ENCODE measurements around the gene TLCD1. TPM values are rescaled to one million over a fixed set of nuclear protein-coding genes. Genes with fewer than 3 reads are reported as not detected.
"Not testable (repeated sequence)": the region's sequence is repeated elsewhere in the genome, so short reads cannot be mapped to it uniquely, and the experiment has no call there.

The TLCD1 gene
- total RNA-seq, 2 donors from 2014 or later: 4.4 to 10.2 TPM

DNA sequence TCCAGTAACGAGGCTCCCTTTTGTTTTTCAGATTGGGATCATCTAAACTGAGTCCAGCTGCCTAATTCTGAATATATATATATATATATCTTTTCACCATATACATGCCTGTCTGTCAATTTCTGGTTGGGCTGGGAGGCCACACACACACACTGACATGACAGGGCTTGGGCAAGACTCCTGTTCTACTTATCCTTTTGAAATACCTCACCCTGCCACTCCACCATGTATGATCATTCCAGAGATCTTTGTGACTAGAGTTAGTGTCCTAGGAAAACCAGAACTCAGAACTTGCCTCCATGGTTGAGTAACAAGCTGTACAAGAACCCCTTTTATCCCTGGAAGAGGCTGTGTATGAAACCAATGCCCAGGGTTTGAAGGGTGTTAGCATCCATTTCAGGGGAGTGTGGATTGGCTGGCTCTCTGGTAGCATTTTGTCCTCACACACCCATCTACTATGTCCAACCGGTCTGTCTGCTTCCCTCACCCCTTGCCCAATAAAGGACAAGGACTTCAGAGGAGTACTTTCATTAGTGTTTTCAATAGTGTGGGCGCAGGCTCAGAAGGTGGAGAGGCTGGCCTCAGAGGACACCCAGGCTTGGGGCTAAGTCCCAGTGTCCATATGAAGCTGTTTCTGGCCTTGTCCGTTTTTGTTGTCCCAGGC, 2.1 kb downstream of the TLCD1 start:
- DNase-seq (ENCODE audit: low spot score in 2 of 2); H3K9me3 Mint-ChIP-seq; ATAC-seq: not testable (repeated sequence)
- Mint-ChIP-seq H3K27ac (peak overlapping the region; percentile 93 to 100), H3K36me3 (peaks cover 52 to 63% of the 10 kb centered on the region in 2 donors)

DNA sequence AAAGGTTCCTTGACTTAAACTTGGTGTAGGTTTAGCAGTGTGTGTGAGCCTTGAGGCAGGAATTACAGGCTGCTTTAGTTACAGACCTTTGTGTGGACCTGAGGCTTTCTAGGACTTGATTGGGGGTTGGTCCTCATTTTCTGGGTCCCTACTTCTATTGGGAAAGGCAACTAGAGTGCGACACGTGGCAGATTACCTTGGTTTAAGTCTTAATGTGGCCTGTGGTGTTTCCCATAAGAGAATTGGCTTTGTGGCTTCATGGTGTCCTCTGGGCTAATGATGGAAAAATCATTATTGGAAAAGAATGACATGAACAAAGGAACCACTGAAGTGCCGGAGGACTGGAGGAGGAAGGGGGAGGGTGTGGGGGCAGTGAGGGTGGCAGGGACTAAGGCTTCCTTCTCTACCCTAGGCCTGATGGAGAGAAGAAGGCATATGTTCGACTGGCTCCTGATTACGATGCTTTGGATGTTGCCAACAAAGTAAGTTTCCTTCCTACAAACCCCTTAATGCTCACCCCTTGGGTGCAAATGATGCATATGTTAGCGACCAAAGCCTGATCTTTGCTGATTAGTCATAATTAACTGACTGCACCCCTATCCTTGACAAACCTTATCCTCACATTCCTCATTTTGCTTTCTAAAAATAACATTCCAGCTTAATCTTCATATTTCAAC, 2.7 kb downstream of the TLCD1 start:
- Mint-ChIP-seq H3K27ac (peak overlapping the region in 1 of 2 donors; percentile 93), H3K9me3 (no peaks in the 10 kb centered on the region), H3K36me3 (peaks cover 52 to 63% of the 10 kb centered on the region in 2 donors)
- no peak for DNase-seq (ENCODE audit: low spot score in 2 of 2)
- ATAC-seq: no peak

DNA sequence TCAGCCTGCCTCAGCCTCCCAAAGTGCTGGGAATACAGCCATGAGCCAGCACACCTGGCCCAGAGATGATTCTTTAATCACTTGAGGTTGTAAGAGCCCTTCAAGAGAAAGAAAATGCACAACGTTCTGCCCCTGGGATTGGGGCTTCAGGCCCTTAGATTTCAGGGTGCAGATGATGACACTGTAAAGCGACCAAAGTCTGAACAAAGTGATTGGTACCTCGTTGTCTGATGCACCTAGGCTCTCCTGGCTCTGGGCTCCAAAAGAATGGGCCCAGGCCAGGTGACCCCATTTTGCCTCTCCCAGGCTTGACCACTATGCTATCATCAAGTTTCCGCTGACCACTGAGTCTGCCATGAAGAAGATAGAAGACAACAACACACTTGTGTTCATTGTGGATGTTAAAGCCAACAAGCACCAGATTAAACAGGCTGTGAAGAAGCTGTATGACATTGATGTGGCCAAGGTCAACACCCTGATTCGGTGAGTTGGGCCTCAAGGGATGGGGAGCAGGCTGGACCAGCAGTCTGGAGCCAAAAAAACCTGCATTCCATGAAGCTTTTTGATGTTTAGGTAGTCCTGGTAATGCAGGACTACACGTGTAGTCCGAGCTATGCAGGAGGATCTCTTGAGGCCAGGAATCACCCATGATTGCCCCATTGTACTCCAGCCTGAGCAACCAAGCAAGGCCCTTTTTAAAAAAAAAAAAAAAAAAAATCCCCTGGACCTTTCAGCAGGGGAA, 3.4 kb downstream of the TLCD1 start:
- DNase-seq (ENCODE audit: low spot score in 2 of 2) (no peak), ATAC-seq (no peak)
- Mint-ChIP-seq H3K27ac (peak overlapping the region; percentile 68 to 100), H3K36me3 (peaks cover 52 to 63% of the 10 kb centered on the region in 2 donors), H3K9me3 (no peaks in the 10 kb centered on the region)

DNA sequence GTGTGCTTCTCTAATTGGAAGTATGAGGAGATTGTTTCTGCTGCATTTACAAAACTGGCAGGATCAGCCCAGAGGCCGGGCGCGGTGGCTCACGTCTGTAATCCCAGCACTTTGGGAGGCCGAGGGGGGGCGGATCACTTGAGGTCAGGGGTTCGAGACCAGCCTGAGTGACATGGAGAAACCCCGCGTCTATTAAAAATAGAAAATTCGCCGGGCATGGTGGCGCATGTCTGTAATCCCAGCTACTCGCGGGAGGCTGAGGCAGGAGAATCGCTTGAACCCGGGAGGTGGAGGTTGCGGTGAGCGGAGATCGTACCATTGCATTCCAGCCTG, 5.1 kb downstream of the TLCD1 start:
- H3K9me3 Mint-ChIP-seq; ATAC-seq; DNase-seq (ENCODE audit: low spot score in 2 of 2): not testable (repeated sequence)
- Mint-ChIP-seq H3K27ac (peak overlapping the region; percentile 97 to 100), H3K36me3 (peaks cover 52 to 63% of the 10 kb centered on the region in 2 donors)

DNA sequence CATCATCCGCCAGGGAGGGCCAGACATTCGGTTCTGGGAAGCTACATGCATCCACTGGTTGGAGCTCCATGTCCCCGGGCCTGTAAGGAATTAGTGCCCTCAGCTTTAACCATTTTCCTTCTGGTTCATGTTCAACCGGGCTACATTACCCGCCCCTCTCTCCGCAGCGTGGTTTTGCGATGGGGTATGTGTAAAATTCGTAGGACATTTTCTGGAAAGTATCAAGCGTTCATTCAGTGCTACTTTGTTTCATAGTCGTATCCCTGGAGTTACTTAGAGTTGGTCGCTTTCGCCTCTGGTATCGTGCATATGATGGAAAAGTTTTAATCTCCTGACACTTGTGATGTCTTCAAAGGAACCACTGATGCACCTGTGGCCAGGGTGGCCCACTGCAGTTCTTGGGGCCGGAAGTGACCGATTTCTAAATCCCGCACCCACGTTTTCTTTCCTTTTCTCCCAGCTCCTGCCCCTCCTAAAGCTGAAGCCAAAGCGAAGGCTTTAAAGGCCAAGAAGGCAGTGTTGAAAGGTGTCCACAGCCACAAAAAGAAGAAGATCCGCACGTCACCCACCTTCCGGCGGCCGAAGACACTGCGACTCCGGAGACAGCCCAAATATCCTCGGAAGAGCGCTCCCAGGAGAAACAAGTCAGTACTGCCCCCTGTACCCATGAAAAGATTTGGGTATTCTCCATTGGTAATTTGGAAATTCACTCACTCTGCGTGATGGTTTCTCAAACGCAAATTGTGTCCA, 5.6 kb downstream of the TLCD1 start:
- Mint-ChIP-seq H3K36me3 (peaks cover 51 to 59% of the 10 kb centered on the region in 2 donors), H3K9me3 (no peaks in the 10 kb centered on the region), H3K27ac (peak overlapping the region; percentile 97 to 100)
- ATAC-seq (peak in 1 of 2 donors; percentile 28), DNase-seq (ENCODE audit: low spot score in 2 of 2) (peak in 1 of 2 donors; percentile 35)

DNA sequence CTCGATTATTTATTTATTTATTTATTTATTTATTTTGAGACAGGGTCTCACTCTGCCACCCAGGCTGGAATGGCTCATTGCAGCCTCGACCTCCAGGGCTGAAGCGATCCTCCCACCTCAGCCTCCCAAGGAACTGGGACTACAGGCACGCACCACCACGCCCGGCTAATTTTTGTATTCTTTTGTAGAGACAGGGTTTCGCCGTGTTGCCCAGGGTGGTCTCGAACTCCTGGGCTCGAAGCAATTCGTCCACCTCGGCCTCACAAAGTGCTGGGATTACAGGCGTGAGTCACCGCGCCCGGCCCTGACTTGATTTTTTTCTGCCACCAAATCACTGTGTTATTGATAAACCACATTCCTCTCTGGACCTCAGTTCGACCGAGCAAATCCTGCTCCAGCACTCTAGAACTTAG, 7.0 kb downstream of the TLCD1 start:
- no peak for DNase-seq (ENCODE audit: low spot score in 2 of 2)
- ATAC-seq: peak; percentile 0
- peaks cover 37 to 45% of the 10 kb centered on the region in 2 donors for H3K36me3 Mint-ChIP-seq
- no peaks in the 10 kb centered on the region for H3K9me3 Mint-ChIP-seq
- H3K27ac Mint-ChIP-seq: peak overlapping the region; percentile 97 to 100

- Mint-ChIP-seq H3K9me3 (no peaks in the 10 kb centered on the region), H3K36me3 (peaks cover 37 to 40% of the 10 kb centered on the region in 2 donors), H3K27ac (peak overlapping the region; percentile 87 to 97)
- no peak for ATAC-seq
- no peak for DNase-seq (ENCODE audit: low spot score in 2 of 2)
Measured at GRCh38 chr17:28718333-28719020, 7.6 kb downstream of the TLCD1 start.

DNA sequence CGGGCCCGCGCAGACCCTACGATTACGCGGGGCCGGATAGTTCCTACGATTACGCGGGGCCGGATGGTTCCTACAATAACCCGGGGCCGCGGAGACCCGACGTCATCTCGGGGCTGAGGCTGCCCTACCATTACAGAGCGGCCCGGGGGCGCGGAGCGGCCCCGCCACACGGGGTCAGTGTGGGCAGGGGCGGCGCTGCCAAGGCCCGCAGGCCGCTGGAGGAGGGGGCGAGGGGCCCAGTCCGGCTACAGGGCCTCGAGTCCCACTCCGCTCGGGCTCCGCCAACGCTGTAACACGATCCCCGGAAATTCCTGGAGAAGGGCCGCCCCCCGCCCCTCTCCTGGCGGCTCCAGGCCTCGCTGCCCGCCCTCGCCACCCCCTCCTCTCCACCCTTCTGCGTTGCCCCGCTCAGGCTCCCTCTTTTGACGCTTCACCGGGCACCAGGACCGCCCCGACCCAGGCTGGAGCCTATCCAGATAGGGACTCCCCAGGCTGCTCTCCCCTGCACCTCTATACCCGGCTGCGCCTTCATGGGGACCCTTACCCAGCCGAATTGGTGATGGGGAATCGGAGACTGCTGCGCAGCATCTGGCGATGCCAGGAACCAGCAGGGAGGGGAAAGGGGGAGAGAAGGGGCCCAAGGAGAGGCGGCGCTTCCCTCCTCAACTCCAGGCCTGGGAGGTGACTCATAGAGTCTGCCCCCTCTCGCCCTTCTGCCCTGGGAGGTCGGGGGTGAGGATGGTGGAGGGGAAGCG, 8.3 kb downstream of the TLCD1 start, which contains the start of gene RAB34:
TSS of gene RAB34 (minus strand) at position 291 of the 755 bp plus-strand sequence. CDS start 602 bp downstream, outside the sequence.
- ATAC-seq: peak; percentile 8 to 22
- peak within 1 kb of the TSS; percentile 87 to 97 for H3K27ac Mint-ChIP-seq
- H3K36me3 Mint-ChIP-seq: peaks cover 34 to 36% of the 10 kb centered on the region in 2 donors
- no peaks in the 10 kb centered on the region for H3K9me3 Mint-ChIP-seq
- DNase-seq (ENCODE audit: low spot score in 2 of 2): peak in 1 of 2 donors; percentile 33

DNA sequence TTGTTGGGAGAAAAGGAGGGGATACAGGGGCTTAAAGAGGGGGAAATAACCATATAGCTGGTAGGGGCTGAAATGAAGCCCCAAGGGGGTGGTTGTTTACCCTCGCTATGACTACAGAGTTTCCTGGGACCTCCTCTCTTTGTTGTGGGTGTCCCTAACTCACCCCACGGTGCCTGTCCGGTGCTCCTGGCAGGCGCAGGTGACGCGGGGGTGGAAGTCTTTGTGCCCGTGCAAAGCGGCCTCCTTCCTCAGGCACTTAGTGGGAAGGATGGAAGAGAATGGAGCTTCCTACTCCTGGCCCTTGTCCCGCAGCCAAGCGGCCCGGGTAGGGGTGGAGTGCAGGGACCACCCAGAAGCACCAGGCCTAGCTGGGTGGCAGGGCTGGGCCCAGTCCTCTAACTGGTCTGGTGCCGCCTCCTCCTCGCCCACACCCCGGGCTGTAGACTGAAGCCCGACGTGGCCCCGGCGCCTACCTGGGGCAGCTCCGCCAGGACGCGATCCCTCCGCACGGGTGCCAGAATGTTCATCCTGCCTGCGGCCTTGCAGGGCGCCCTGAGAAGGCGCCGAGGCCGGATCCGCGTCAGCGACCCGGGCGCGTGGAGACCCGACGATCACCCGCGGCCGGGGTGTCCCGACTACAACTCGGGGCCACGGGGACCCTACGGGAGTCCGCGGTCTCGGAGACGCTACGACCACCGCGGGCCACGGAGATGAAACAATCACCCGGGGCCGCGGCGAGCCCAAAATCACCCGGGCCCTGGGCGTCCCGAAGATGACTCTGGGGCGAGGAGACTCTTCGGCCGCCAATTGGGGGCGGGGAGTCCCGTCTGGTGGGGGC, 9.1 kb downstream of the TLCD1 start:
- Mint-ChIP-seq H3K9me3 (no peaks in the 10 kb centered on the region), H3K36me3 (peaks cover 27 to 28% of the 10 kb centered on the region in 2 donors), H3K27ac (peak overlapping the region in 1 of 2 donors; percentile 14)
- DNase-seq (ENCODE audit: low spot score in 2 of 2): peak in 1 of 2 donors; percentile 36
- ATAC-seq: no peak

DNA sequence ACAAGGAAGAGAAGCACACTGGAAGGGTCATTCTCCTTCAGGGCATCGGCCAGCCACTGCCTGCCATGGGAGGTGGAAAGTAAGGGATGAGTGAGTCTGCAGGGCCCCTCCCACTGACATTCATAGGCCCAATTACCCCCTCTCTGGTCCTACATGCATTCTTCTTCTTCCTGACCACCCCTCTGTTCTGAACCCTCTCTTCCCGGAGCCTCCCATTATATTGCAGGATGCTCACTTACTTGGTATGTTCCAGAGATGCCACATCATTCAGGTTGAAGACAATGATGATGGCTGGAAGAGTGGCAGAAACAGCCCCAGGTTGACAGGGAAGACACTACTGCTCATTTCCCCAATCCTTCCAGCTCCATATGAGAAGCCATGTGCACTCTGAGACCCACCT, 10.8 kb downstream of the TLCD1 start:
- no peaks in the 10 kb centered on the region for H3K9me3 Mint-ChIP-seq
- DNase-seq (ENCODE audit: low spot score in 2 of 2) (no peak), ATAC-seq (no peak)
- no peak overlapping the region for H3K27ac Mint-ChIP-seq
- peaks cover 11 to 12% of the 10 kb centered on the region in 2 donors for H3K36me3 Mint-ChIP-seq

GRCh38 chr17:28714281-28714680, 11.8 kb downstream of the TLCD1 start:
- Mint-ChIP-seq H3K9me3 (no peaks in the 10 kb centered on the region), H3K27ac (no peak overlapping the region), H3K36me3 (peaks cover 2% of the 10 kb centered on the region in 2 donors)
- DNase-seq (ENCODE audit: low spot score in 2 of 2) (no peak), ATAC-seq (no peak)

DNA sequence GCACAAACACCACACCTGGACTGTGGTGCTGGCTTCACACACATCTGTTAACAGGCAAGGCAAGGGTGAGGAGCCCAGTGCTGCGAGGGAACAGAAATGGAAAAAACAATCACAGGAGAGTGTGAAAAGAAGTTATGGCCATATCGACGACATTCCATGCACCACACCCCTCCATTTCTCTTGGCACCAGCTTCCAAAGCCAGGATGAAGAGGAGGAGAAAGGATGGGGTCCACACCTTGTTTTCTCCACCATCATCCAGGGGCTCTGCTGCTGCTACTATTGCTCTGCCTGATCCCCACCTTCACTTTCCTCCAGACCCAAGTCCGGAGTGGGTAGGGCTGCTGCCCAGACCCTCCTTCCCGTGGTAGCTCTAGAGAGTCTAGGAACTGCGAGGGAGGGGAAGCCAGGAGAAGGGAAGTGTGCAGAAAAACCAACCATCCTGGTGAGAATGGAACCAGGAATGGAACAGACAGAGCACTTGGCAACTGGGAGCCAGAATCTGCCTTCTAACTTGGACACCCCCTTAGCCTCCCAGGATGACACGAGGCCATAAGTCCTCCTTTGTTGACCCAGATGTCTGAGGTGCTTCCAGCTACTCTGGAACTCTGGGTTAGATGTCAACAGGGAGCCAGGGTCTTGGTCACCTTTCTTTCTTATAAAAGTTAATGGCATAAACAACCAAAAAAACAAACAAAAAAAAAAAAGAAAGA, 13.2 kb downstream of the TLCD1 start:
- DNase-seq (ENCODE audit: low spot score in 2 of 2) (no peak), ATAC-seq (no peak)
- Mint-ChIP-seq H3K9me3 (no peaks in the 10 kb centered on the region), H3K27ac (no peak overlapping the region), H3K36me3 (no peaks in the 10 kb centered on the region)

DNA sequence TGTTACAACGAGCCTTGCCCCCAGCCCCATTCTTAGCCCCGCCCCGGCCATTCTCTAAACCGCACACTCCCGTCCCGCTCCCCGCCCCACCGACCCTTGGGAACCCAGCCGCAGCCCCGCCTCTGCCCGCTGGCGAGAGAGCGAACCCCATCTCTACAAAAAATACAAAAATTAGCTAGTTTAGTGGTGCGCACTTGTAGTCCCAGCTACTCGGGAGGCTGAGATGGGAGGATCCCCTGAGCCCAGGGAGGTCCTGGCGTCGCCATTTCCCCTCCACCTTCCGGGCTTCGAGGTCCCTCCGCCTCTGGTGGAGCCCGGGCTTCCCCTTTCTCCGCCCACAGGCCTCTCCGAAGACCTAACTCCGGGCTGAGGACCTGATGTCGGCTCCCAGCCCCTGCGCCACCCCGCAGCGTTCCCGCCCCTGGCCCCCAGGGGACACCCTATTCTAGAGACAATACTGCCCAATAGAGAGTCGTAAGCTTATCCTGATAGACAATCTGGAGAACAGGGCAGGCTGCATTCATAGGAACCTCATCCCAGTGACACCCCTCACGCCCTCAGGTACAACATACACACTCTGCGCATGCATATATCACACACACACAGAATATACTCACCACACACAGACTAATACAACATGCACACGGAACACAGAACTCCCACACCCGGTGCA, 13.9 kb downstream of the TLCD1 start:
- H3K27ac Mint-ChIP-seq: peak overlapping the region; percentile 96 to 98
- ATAC-seq (peak; percentile 43 to 55), DNase-seq (ENCODE audit: low spot score in 2 of 2) (peak; percentile 64 to 72)
- no peaks in the 10 kb centered on the region for H3K9me3 Mint-ChIP-seq
- peaks cover 0 to 4% of the 10 kb centered on the region in 2 donors for H3K36me3 Mint-ChIP-seq

DNA sequence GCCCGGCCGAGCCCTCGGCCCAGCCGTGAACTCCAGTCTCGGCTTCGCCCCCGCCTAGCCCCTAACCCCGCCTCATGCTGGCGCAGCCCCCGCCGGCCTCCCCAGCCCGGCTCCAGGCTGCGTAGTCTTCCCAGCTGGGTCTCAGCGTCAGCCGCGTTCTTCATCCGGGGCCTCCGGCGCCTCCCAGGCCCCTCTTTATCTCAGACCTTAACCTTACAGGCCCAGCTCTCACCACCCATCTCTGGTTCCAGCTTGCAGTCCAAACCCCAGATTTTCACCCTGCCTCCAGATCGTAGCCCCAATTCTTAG, 14.4 kb downstream of the TLCD1 start, which contains the start of gene PROCA1:
TSS of gene PROCA1 (minus strand) at position 166 of the 309 bp plus-strand sequence. CDS start 228 bp downstream, outside the sequence.
- Mint-ChIP-seq H3K27ac (peak within 1 kb of the TSS; percentile 96 to 98), H3K9me3 (no peaks in the 10 kb centered on the region), H3K36me3 (peaks cover 0 to 5% of the 10 kb centered on the region in 2 donors)
- ATAC-seq (peak; percentile 46 to 50), DNase-seq (ENCODE audit: low spot score in 2 of 2) (no peak)

Measured in activated naive CD4-positive, alpha-beta T cell treated with anti-CD3 and anti-CD28 coated beads, Interleukin-2, amount 50 U/mL, for 72 hours (primary cell).